Gastrocnemius medialis (tissue), 4 donors: Measurements from ENCODE around the gene GPBAR1. TPM values are rescaled to one million over a fixed set of nuclear protein-coding genes. Genes with fewer than 3 reads are reported as not detected.

ENCODE experiments used
- ATAC-seq, 2 donors: fragments of 150-250 bp; one replicate each; pipeline ENCODE4 v1.9.1; 2016
- DNase-seq, 2 donors: peaks; one replicate each; pipeline ENCODE4 v3.0.0-alpha.2; 2019
- H3K27ac ChIP-seq, 4 donors: fragments of 200-600 bp; sonication (generic); 1 replicate in 1 of 4; 2 replicates in 3 of 4; pipeline ENCODE4 v1.5.1; 2016 to 2018; ENCODE audit warnings: mild to moderate bottlenecking in 2 of 4, moderate library complexity in 1 of 4
- H3K27me3 ChIP-seq, 3 donors: fragments of 200-600 bp; sonication (generic) in 2 of 3; 1 replicate in 1 of 3; 2 replicates in 2 of 3; pipeline versions ENCODE4 v1.5.1 to v1.6.0; 2016 to 2019; ENCODE audit warnings: mild to moderate bottlenecking in 1 of 3, moderate library complexity in 1 of 3
- H3K36me3 ChIP-seq, 2 donors: fragments of 200-600 bp; sonication (generic) in 1 of 2; one replicate each; pipeline ENCODE4 v1.5.1; 2017 to 2018
- H3K4me1 ChIP-seq, 2 donors: fragments of 200-600 bp; sonication (generic) in 1 of 2; one replicate each; pipeline ENCODE4 v1.5.1; 2016 to 2017; ENCODE audit warnings: mild to moderate bottlenecking in 2 of 2
- H3K4me3 ChIP-seq, 4 donors: fragments of 200-600 bp; sonication (generic) in 3 of 4; 1 replicate in 1 of 4; 2 replicates in 3 of 4; pipeline ENCODE4 v1.5.1; 2016 to 2019; ENCODE audit warnings: mild to moderate bottlenecking in 2 of 4
- H3K9me3 ChIP-seq, 3 donors: fragments of 200-600 bp; sonication (generic) in 2 of 3; 1 replicate in 1 of 3; 2 replicates in 2 of 3; pipeline ENCODE4 v1.5.1; 2016 to 2019
- POLR2A ChIP-seq, 2 donors: fragments of 450-650 bp; IDR thresholded peaks; one replicate each; pipeline ENCODE4 v1.6.1; 2017; ENCODE audit warnings: antibody characterized with exemption in 2 of 2, mild to moderate bottlenecking in 2 of 2, moderate library complexity in 2 of 2
- in situ Hi-C, 4 donors: fragments of 200-750 bp; cut with MboI; loops; one replicate each; pipeline versions ENCODE4 v1.15.0 to v1.8.0; 2017; ENCODE audit warnings: low sequenced_read_pairs in 4 of 4
- intact Hi-C: fragments of 100-400 bp; cut with DNase I; formaldehyde crosslinking; loops from one replicate; pipeline ENCODE4 v1.15.1; 2023; ENCODE audit warnings: low total_unique reads
- total RNA-seq, 4 donors: library from RNA; depleted of rRNA; stranded (reverse); fragments of >200 nt; gene quantifications; one replicate each; pipeline versions ENCODE4 v1.1.0 to v1.2.3, GENCODE V29; 2016
- TF ChIP-seq, protein P1 (sequence below), 5 experiments: fragments of 450-650 bp in 3 of 5; fragments of 200-600 bp in 2 of 5; sonication (generic) in 2 of 5; IDR thresholded peaks in 4 of 5; conservative IDR thresholded peaks in 1 of 5; 1 replicate in 4 of 5; 2 replicates in 1 of 5; pipeline ENCODE4 v1.5.1; 2016 to 2019; ENCODE audit warnings: antibody characterized with exemption in 5 of 5, mild to moderate bottlenecking in 3 of 5, moderate library complexity in 3 of 5

The GPBAR1 gene
- total RNA-seq, 4 donors from 2014 or later = 0.93 TPM; not detected in 3

DNA sequence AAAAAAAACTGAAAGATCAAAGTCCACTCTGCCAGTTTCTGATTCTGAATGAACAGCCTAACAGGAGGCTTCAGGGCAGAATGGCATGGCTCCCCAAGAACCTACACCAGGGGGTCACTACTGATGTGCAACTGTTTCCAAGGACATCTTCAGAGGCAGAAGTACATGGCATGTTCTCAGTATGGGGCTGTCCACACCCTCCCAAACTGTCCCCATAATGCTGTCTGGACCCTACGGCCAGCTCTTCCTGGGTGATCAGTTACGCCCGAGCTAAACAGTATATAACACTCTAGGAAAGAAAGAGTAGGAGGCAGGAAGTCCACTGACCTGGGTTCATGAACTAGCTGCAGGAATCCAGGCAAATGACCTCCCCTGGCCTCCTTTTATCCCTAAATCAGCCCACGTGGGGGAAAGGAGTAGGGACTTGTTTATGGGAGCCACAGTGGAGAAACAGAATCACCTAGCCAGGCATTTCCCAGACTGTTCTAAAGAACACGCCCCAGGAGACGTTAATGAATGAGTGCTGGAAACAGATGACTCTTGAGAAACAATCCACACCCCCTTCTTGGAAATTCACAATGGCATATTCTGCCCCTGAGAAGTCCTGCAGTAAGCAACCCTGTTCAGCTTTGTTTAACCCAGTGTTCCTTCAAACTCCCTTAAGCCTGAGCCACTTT, 29.0 kb downstream of the GPBAR1 start:
- intact Hi-C loops (loop anchor here (2.0 to 10.0 kb wide), 8 partner anchors 17 to 1605 kb away; partner anchors contain the start of genes BCS1L, CNOT9, DNAJB2 and USP37), in situ Hi-C loops (loop anchor here in 3 of 4 donors (25.0 kb wide), 1 partner anchor 373 kb away; the partner anchor contains the start of genes BCS1L (in 3 of the 3), RNF25 (in 3 of the 3), STK36 (in 3 of the 3) and ZNF142 (in 3 of the 3))
- TF ChIP-seq, protein P1, sequence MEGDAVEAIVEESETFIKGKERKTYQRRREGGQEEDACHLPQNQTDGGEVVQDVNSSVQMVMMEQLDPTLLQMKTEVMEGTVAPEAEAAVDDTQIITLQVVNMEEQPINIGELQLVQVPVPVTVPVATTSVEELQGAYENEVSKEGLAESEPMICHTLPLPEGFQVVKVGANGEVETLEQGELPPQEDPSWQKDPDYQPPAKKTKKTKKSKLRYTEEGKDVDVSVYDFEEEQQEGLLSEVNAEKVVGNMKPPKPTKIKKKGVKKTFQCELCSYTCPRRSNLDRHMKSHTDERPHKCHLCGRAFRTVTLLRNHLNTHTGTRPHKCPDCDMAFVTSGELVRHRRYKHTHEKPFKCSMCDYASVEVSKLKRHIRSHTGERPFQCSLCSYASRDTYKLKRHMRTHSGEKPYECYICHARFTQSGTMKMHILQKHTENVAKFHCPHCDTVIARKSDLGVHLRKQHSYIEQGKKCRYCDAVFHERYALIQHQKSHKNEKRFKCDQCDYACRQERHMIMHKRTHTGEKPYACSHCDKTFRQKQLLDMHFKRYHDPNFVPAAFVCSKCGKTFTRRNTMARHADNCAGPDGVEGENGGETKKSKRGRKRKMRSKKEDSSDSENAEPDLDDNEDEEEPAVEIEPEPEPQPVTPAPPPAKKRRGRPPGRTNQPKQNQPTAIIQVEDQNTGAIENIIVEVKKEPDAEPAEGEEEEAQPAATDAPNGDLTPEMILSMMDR (IDR thresholded peaks at IDR 0.05 in 4 of 5, conservative IDR thresholded peaks at IDR 0.05 in 1 of 5) = no peak
- TF ChIP-seq POLR2A (IDR thresholded peaks at IDR 0.05) = peak in 1 of 2 donors; percentile 23
- Histone ChIP-seq H3K9me3 (no peaks in the 10 kb centered on the region), H3K27ac (peak overlapping the region; percentile 93 to 100 (median 98)), H3K4me3 (peak overlapping the region; percentile 71 to 100 (median 96)), H3K36me3 (no peaks in the 10 kb centered on the region), H3K27me3 (no peaks in the 10 kb centered on the region), H3K4me1 (peaks cover 62 to 74% of the 10 kb centered on the region in 2 donors)
- ATAC-seq (peak in 1 of 2 donors; percentile 12), DNase-seq (peak; percentile 37 to 45)

GRCh38 chr2:218290316-218291261, 29.8 kb downstream of the GPBAR1 start:
- in situ Hi-C loops (loop anchor here in 3 of 4 donors (25.0 kb wide), 1 partner anchor 372 kb away; the partner anchor contains the start of genes BCS1L (in 3 of the 3), RNF25 (in 3 of the 3), STK36 (in 3 of the 3) and ZNF142 (in 3 of the 3)), intact Hi-C loops (loop anchor here (2.0 to 5.0 kb wide), 3 partner anchors 18 to 367 kb away; partner anchors contain the start of genes BCS1L, CNOT9, USP37 and ZNF142)
- ATAC-seq = no peak
- DNase-seq = no peak
- Histone ChIP-seq H3K4me1 (peaks cover 54 to 65% of the 10 kb centered on the region in 2 donors), H3K4me3 (peak overlapping the region; percentile 71 to 100 (median 96)), H3K27ac (peak overlapping the region; percentile 93 to 100 (median 98)), H3K9me3 (no peaks in the 10 kb centered on the region), H3K27me3 (no peaks in the 10 kb centered on the region), H3K36me3 (no peaks in the 10 kb centered on the region)
- TF ChIP-seq, protein P1 (IDR thresholded peaks at IDR 0.05 in 4 of 5, conservative IDR thresholded peaks at IDR 0.05 in 1 of 5) = no peak
- no peak for TF ChIP-seq POLR2A (IDR thresholded peaks at IDR 0.05)

- in situ Hi-C loops = loop anchor here in 3 of 4 donors (25.0 kb wide), 1 partner anchor 371 kb away; the partner anchor contains the start of genes BCS1L (in 3 of the 3), RNF25 (in 3 of the 3), STK36 (in 3 of the 3) and ZNF142 (in 3 of the 3)
Measured at GRCh38 chr2:218291318-218292047, 30.7 kb downstream of the GPBAR1 start.

More at GRCh38 chr2:218291318-218292047, 30.7 kb downstream of the GPBAR1 start:
- peak; percentile 3 to 5 for ATAC-seq
- Histone ChIP-seq H3K9me3 (no peaks in the 10 kb centered on the region), H3K4me1 (peaks cover 45 to 57% of the 10 kb centered on the region in 2 donors), H3K27me3 (no peaks in the 10 kb centered on the region), H3K36me3 (no peaks in the 10 kb centered on the region), H3K4me3 (peak overlapping the region; percentile 71 to 100 (median 96)), H3K27ac (peak overlapping the region; percentile 93 to 100 (median 98))
- TF ChIP-seq, protein P1 (IDR thresholded peaks at IDR 0.05 in 4 of 5, conservative IDR thresholded peaks at IDR 0.05 in 1 of 5) = no peak
- TF ChIP-seq POLR2A (IDR thresholded peaks at IDR 0.05) = no peak
- DNase-seq = peak in 1 of 2 donors; percentile 40
- intact Hi-C loops = loop anchor here (1.0 to 5.0 kb wide), 4 partner anchors 19 to 366 kb away; partner anchors contain the start of genes BCS1L, CNOT9, USP37 and ZNF142
